OCI-LY3 (cell line): Measurements from ENCODE around the gene CCDC40.

Experiments
- EZH2phosphoT487 ChIP-seq: fragments of 200-600 bp; shearing (Covaris generic); IDR thresholded peaks from 2 replicates; pipeline ENCODE4 v1.6.1; 2018; ENCODE audit warnings: antibody characterized with exemption, mixed run types, low read depth
- TF ChIP-seq, protein P1 (sequence below): fragments of 200-600, 300-600 bp; sonication (generic); IDR thresholded peaks from 2 replicates; pipeline ENCODE4 v1.5.1; 2014; ENCODE audit warnings: antibody characterized with exemption, low read length, low read depth

DNA sequence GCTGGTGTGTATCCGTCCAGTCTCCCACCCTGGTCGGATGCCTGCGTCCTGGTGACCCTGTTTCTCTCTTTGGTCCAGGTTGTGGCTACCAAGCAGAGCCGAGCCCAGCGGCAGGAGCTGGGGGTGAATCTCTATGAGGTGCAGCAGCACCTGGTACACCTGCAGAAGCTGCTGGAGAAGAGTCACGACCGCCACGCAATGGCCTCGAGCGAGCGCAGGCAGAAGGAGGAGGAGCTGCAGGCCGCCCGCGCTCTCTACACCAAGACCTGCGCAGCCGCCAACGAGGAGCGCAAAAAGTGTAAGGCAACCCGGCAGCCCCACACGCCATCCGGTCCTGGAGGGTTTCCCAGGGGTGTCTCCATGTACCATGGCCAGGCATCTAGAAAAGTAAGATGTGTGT lies 13.5 kb downstream of the CCDC40 start:
- TF ChIP-seq, protein P1, sequence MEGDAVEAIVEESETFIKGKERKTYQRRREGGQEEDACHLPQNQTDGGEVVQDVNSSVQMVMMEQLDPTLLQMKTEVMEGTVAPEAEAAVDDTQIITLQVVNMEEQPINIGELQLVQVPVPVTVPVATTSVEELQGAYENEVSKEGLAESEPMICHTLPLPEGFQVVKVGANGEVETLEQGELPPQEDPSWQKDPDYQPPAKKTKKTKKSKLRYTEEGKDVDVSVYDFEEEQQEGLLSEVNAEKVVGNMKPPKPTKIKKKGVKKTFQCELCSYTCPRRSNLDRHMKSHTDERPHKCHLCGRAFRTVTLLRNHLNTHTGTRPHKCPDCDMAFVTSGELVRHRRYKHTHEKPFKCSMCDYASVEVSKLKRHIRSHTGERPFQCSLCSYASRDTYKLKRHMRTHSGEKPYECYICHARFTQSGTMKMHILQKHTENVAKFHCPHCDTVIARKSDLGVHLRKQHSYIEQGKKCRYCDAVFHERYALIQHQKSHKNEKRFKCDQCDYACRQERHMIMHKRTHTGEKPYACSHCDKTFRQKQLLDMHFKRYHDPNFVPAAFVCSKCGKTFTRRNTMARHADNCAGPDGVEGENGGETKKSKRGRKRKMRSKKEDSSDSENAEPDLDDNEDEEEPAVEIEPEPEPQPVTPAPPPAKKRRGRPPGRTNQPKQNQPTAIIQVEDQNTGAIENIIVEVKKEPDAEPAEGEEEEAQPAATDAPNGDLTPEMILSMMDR, result no peak
- TF ChIP-seq EZH2phosphoT487, result no peak
